T-helper 22 cell (primary cell): Measurements from ENCODE around the gene AMBP.

ENCODE experiments used
- DNase-seq: peaks from one replicate; pipeline ENCODE4 v3.0.0-alpha.2; 2020; ENCODE audit warnings: low read depth

AMBP gene

DNA sequence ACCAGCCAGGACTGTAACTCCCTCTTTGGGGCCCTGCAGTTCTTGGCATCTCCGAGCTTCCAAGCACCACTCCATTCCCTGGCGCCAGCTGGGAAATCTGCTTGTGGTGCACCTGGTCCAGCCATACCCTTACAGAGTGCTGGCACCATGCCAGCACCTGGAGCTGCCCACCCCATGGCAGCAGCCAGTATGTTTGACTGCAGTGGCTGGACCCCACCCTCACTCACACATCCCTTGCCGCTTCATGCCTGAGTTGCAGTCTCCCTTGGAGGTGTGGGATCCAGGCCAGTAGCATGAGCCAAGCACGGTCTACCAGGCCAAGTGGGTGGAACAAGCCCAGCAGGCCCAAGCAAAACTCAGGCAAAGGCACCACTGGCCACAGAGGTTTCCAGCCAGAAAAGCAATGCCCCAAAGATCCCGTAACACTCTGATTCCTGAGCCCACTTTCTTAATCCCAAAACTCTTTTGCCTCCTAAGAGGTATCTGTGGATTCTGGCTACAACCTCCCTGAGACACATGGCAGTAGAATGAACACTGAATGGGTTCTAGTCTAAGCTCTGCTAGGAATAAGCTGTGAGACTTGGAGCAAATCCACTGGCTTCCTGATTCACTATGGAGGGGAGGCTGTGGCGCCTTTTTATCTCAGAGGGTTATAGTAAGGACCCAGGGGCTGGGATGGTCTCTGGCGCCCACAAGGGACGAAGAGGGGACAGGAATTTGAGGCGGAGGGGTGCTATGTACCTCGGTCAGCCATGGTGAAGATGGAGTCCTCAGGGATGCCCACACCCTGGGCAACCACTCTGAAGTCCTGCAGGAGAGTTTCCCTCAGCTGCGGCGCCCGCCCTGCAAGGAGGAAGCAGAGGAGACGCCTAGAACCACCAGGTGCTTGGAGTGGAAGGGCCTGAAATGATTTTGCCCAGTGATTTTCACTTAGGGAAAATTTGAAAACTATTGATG, 5.6 kb downstream of the AMBP start:
- no peak for DNase-seq

DNA sequence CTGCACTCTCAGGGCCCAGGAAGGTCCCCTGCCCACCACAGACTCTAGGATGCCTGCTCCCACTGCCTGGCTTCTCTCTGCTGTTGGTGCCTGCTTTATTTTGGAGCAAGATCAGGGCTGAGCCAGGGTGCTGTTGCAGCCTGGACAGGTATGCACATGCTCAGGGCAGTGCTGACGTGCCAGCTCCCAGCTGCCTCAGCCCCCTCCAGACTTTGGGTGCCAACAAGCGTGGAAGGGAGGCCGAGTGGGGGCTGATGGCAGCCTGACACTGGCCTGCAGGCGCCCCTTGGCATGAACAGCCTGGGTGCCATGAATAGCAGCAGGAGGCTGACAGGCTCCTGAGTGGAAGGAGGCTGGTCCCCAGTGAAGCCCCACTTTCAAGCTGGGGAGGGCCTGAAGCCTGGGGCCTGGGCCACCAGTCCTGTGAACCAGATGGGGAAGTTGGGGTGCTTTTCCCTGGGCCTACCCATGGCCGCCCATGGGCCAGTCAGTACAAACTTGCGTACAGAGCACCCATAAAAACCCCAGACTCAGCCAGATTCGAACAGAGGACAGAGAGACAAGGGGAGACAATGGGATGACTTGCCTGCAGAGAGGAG, 6.8 kb downstream of the AMBP start:
- no peak for DNase-seq

DNA sequence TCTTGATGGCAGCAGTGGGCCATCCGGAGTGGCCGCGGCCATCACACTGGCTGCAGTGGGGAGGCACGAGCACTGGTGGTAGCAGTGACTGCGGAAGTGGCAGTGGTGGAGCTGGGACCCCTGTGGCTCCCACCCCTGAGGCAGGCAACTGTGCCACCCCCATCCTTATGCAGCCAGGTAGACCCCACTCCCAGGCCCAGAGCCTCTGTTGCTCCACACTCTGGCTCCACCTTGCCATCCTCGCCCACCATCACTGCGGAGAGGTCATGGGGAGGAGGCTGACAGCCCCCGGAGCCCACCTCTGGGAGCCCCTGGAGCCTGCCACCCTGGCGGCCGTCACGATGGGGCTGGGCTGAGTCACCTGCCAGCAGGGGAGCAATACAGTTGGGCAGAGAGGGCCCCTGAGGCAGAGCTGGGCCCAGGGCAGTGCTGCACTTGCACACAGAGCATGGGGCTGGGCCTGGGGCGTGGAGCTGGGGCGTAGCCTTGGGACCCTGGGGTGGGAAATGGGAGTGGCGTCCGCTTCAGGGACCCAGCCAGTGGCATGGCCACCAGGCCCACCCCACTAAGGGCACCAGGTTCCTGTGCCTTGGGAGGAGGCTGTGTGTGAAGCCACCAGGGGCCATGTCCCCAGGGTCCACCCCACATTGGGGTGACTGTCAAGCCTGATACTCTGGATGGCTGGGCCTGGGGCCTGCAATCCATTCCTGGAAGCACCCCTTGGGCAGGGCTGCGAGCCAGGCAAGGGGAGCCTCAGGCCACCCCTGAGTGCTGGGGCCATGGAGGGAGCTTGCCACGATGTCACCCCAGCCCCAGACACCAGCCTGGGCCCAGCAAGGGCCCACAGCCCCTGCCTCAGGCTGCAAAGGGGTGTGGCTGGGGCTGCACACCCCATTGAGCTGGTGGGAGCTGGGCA, 7.7 kb downstream of the AMBP start:
- no peak for DNase-seq

DNA sequence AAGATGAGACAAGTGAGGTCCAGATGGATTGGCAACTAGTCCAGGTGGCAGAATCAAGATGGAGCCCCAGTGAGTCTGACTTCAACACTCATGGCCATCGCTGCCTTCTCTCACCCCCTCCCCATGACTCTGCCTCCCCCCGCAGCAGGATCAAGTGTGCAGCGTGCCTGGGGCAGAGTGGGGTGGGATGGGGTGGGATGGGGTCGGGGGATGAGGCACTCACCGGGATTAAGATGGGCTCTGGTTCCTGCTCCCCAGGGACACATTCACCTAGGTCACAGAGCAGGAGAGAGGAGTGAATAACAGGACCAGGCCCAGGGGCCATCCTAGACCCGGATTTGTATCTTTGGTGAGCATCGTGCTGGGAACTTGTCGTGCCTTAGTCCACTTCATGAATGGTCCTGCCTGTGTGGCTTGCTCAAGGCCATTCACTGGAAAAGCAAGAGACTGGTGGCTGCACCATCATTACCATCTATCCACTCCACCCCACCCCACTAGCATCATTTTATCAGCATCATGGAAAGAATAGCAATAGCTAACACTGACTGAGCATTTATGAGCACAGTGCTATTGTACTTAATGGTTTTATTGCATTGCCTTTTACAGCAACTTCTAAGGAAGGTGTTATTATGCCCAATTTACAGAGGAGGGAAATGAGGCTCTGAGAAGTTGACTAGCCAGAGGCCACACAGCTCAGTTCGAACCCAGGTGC, 8.5 kb downstream of the AMBP start:
- no peak for DNase-seq

DNA sequence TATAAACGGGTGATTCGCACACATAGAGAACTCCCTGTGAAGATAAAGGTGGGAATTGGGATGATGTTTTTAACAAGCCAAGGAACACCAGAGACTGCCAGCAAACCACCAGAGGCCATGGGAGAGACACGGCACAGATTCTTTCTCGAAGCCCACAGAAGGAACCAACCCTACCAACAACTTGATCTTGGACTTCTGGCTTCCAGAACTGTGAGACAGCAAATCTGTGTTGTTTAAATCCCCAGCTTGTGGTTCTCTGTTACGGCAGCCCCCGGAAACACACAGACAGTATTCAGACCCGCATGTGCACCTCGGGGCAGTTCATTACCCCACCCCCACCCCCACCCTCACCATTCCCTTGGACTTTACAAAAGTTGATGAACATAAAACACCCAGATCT, 12.8 kb downstream of the AMBP start:
- no peak for DNase-seq

DNA sequence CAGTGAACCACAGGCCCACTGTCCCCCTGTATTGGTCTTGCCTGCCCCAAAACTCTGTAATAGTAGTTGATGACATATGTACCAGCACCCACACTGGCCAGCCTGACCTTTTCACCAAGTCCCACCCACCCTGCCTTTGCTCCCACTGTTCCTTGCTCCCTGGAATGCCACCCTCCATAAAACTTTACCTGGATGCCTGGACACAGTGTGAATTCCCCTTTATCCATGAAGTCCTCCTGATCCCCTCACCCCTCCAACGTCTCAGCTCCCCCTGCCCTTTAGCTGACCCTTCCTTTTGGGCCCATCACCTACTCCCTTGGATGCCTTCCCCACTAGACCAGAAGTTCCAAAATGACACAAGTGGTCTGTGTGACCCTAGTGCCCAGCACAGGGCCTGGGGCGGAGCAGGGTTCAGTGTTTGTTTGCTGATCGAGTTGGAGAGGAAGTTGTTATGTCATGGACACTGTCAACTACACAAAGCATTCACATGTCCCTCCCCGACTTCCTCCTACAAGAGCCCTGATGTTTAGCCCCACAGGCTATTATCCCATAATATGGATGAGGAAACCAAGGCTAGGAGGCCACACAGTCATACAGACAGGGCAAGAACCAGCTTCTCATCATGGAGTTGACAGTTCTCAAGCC, 16.1 kb downstream of the AMBP start:
- no peak for DNase-seq

DNA sequence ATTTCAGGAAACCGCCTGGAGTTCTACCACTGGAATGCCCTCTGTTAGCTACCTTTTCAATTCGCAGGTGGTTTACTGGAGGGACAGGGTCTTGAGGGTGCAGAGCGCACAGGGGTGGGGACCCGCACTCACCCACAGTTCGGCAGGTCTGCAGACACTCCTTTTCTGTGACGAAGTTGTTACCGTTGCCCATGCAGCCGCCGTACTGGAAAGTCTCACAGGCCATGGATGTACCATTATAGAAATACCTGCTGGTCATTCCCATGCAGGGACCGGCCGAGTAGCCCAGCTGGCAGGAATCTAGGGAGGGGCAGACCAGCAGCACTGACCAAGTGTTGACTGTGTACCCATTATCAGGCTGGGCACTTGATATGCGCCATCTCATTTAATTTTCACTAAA, 16.8 kb downstream of the AMBP start:
- no peak for DNase-seq

DNA sequence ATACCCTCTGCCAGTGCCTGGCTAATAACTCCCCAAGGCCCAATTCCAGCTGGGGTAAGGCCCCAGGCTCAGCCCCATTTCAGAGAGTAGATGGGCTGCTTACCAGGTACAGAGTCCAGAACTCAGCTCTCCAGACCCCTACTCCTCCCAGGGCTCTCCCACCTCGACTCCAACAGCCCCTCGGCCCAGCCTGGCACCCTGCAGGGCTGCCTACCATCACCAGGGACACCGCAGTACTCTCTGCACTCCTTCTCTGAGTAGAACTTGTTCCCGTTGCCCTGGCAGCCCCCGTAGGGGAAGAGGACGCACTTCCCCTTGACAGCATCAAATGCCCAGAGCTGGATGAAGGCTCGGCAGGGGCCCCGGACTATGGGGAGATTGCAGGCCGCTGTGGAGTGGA, 17.4 kb downstream of the AMBP start:
- DNase-seq: no peak

DNA sequence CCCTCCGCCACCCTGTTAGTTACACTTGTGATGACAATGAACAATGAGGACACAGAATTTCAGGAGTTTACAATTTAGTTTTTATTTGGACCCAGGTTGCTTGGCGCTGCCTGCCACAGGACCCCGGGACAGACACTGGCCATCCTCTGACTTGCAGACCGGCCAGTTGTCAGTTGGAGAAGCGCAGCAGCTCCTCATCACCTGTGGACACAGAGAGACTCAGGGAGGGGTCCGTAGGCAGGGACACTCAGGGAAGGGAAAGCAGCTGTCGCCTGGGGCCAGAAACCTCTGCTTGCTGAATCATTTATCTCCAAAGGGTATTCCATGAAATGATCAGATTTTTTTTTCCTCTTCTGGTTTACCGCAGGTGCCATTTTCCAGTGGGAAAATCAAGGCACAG, 18.0 kb downstream of the AMBP start:
- DNase-seq: no peak

DNA sequence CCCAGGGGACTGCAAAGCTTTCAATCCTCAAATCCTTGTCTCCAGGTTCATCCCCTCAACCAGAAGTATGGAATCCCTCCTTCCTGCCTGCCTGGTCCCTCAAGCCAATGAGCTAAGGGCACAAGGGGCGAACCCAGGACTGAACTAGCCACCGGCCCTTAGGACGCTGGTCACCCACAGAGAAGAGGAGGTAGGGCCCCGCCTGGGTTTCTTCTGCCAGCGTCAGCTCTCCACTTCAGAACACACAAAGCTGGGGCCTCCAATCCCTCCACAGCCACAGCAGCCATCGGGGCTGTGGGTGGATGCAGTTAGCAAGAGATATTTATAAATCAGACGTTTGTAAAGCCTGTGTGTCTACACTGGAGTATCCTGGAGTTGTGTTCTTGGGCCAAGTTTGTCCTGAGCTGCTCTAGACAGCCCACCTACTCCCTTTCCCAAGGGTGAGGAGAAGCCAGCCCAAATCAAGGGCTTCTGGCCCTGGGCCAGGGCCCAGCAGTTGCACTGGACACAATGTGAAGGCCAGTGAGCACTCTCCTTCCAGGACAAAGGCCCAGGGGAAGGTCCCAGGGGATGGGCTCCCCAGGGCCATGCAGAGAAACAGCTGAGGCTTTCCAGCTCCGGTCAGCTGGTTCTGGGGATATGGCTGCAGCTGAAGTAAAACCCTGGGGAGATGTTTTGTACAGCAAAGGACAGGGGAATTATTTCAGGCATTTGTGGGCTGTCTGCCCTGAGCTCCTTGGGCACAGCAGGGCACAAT, 18.9 kb downstream of the AMBP start:
- DNase-seq: no peak

DNA sequence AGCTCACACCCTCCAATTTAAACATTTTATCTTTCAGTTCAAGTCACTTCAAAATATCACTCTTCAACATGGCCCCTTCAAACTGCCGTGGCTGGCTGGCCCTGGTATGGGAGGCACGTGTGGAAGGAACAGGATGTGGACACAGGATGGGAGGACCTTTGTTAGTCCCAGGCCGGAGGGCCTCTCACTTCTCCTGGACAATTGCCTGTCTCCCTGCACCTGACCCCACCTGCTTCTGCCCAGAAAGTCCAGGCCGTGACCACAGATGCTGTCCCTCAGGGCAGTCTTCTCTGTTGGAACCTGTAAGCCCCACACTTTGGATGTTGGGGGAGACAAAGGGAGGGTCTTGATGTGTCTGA, 19.4 kb downstream of the AMBP start:
- DNase-seq: no peak

DNA sequence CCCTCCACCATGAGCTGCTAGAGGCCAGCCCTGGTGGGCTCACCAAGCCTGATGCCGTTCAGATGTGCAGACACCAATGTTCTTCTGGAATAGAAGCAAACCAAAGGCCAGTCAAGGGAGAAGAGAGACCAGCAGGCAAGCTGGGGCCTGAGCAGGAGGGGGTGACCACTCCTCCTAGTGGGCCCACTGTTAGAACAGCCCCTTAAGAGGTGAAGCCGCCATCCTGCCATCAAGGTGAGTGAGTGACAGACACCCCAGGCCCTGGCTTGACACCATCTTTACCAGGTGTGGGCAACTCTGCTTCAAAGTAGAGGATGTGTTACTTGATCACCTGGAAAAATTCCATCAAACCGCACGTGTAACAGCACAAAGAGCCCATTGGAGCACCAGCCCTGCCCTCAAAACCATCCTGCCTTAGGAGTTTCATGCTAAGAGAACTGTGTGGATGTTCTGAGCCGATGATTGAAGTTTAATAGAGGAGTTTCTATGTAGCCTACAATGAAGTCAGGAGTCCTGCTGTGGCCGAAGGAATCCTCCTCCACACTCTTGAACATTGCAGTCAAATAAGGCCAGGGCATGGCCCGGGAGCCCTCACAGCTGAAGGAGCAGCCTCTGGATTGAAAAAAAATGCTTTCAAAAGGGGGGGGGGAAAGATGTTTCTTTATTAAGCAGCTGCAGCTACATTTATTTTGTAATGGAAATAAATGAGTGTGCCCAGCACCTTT, 20.8 kb downstream of the AMBP start:
- DNase-seq: no peak

DNA sequence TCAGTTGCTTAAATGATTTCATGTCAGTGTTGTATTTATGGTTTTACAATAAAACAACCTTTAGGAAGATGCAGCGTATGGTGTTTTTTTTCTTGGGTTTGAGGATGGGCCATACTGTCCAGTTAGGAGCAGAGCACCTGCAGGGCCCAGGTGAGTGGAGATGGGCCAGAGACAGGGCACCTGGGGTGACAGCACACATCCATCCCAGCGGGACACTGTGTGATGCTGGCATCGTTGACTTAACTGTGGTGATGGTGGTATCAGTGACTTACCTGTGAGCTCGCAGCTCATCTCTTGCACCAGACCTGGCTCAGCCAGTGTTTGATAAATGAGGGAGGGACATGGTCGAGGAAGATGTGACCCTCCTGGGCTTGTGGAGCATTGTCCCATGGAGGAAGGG, 21.6 kb downstream of the AMBP start:
- no peak for DNase-seq

DNA sequence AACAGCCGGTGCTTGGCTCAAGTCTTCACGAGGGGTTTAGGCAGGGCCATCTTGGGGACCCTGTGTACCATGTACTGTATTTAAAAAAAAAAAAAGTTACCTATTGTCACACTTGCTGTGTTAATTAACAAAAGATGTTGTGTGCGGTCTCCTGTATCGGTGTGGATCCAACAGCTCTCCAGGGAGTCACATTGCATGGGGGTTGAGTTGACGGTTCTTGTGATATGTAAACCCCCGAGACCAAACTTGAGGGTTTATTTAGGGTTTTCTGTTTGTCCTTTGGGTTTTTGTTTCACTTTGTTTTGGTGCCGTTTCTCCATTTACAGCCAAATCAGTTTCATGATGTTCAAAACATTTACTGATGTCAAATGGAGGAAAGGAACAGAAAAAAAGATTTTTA, 22.2 kb downstream of the AMBP start:
- no peak for DNase-seq

DNA sequence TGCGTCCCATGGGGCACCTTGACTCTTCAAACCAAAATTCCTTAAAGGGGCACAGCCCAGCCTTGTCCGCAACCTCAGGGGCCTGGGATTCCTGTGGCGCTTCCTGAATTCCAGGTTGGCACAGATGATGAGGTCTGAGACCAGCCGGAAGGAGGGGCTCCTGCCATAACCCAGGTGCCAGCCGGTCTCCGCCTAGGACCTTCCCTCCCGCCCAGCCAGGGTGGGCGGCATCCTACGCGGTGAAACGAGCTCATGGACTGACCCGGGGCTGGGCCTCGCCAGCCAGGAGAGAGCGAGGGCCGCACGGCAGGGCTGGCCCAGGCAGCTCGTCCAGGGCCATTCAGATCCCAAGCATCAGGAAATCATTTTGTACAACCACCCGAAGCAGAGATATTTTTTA, 23.0 kb downstream of the AMBP start:
- no peak for DNase-seq

DNA sequence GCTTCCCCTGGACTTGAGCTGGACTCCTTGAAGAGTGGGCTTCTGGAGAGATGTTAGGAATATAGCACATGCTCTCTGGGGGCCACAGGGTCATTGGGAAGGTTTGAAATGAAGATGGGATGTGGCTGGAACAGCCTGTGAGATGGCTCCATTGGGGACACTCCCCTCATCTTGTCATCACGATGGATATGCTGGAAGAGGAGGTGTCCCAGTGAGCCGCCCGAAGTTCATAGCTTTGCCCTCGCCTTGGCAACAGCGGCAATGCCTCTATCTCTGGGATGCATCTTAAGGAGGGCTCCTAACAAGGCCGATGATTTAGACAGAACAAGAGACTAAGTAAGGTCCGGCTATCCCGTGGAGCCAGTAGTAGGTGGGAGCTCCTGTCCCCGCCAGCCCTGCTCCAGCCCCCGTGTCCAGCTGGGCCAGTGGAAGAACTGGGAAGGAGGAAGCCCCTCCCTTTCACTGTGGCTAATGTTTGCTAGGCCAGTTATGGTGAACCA, 23.9 kb downstream of the AMBP start:
- no peak for DNase-seq

DNA sequence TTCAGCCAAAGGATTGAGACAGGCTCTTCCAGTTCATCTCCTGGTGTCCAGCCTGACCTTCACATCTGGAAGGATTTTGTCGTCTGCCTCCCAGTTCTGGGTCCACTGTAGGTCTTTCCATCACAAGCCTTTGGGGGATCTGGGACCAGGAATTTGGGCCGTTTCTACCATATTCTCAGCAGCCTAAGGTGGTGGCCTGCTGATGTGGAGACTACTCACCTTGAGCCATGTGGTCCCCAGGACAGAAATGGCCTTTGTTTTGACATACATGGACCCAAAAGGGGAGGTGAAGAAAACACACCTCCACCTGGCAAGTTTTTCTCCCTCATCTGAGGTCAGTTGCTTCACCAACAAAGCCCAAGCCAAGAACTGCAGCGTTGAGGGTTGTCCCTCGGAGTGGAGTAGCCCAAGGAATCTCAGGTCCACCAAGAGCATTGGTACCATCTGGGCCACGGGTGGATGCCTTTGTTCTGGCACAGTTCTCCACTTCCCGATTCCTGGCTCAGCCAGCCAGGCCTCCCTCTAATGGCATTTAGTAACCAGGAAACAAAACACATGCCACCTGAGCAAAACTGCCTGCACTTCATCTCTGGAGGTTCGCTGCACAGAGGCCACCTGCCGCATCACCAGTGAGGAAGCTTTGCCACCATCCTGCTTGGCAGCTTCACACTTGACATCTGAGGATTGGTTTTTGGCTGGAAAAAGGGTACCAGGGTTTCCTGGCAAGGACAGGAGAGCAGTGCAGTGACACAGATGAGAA, 24.7 kb downstream of the AMBP start:
- DNase-seq: no peak

DNA sequence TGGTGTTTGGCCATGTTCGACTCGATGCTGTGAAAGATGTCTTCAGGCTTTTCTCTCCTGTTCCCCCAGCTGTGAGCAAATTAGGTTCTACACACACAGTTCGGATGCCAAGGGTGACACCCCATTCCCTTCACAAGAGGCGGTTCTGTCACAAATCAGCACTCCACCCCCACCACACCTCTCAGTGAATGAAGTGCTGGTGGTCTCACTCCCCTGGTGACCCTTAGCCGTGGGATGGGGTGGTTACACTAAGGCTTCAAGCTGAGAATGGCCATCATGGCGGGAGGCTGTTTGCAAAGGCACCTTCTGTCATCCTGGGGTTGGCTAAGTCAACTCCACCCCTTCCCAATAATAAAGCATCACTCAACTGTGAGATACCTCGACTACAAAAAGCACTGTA, 26.4 kb downstream of the AMBP start:
- DNase-seq: no peak

DNA sequence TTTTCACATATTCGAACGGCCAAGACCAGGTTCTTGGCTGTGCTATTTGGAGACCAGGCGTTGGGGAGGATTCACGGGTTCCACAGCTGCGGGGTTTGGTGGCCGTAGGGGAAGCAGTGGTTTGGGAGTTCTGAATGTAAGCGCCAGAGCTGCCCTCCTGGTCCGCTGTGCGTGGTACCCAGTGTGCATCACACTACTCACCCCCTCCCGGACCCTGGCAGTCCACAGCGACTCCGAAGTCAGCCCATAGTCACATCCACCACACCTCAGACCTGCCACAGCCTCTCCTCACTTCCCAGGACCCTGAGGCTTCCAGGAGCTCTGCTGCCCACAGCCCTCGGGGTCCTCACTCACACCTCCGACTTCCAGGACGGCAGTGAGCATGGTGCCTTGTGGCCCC, 26.8 kb downstream of the AMBP start:
- DNase-seq: no peak
